ENCODE results near the gene PTPA.

GRCh38 chr9:129182122-129182521, 70.9 kb downstream of the PTPA start:
- TF ChIP-seq EZH2phosphoT487 (IDR thresholded peaks at IDR 0.05; ENCODE audit: low read length), result no peak
- TF ChIP-seq CTCF (IDR thresholded peaks at IDR 0.05; ENCODE audit: low read length), result no peak
